GM23338 (cell line): ENCODE results near the gene DNAH17. TPM values are rescaled to one million over a fixed set of nuclear protein-coding genes. Genes with fewer than 3 reads are reported as not detected.

Experiments used
- ATAC-seq: fragments of 200-7000 bp; cut with Tn5 transposase; 3 replicates; pipeline ENCODE4 v1.9.1; 2020
- DNase-seq: peaks from one replicate; pipeline ENCODE4 v3.0.0-alpha.2; 2015; ENCODE audit warnings: low spot score
- H2AFZ ChIP-seq: fragments of 200-600 bp; sonication (generic); 2 replicates; pipeline ENCODE4 v1.8.0; 2016; ENCODE audit warnings: antibody characterized with exemption, mild to moderate bottlenecking, moderate library complexity
- H3F3A ChIP-seq: fragments of 200-600 bp; sonication (generic); replicated peaks from 2 replicates; pipeline ENCODE4 v1.8.0; 2017; ENCODE audit warnings: antibody characterized with exemption, mixed run types, low read depth
- H3K27ac ChIP-seq: fragments of 200-600 bp; sonication (generic); 2 replicates; pipeline ENCODE4 v1.6.1; 2016; ENCODE audit warnings: low read depth
- H3K27me3 ChIP-seq: fragments of 200-600 bp; sonication (generic); 2 replicates; pipeline ENCODE4 v1.8.0; 2016; ENCODE audit warnings: mild to moderate bottlenecking, mixed run types, moderate library complexity; ENCODE audit not compliant: insufficient read depth
- H3K36me3 ChIP-seq: fragments of 200-600 bp; sonication (generic); 2 replicates; pipeline ENCODE4 v1.8.0; 2016; ENCODE audit warnings: mild to moderate bottlenecking; ENCODE audit not compliant: insufficient read depth
- H3K4me1 ChIP-seq: fragments of 200-600 bp; sonication (generic); 2 replicates; pipeline ENCODE4 v1.8.0; 2016; ENCODE audit warnings: mild to moderate bottlenecking, moderate library complexity; ENCODE audit not compliant: insufficient read depth
- H3K4me2 ChIP-seq: fragments of 200-600 bp; sonication (generic); 2 replicates; pipeline ENCODE4 v1.7.1; 2017; ENCODE audit warnings: mixed run types
- H3K4me3 ChIP-seq: fragments of 200-600 bp; sonication (generic); 2 replicates; pipeline ENCODE4 v1.6.1; 2016; ENCODE audit warnings: mixed run types
- H3K79me2 ChIP-seq: fragments of 200-600 bp; sonication (generic); replicated peaks from 2 replicates; pipeline ENCODE4 v1.8.0; 2017; ENCODE audit warnings: mild to moderate bottlenecking; ENCODE audit not compliant: insufficient read depth
- H3K9me2 ChIP-seq: fragments of 200-600 bp; sonication (generic); 2 replicates; pipeline ENCODE4 v1.8.0; 2017; ENCODE audit not compliant: insufficient read depth
- H4K20me1 ChIP-seq: fragments of 200-600 bp; sonication (generic); replicated peaks from 2 replicates; pipeline ENCODE4 v1.8.0; 2017; ENCODE audit warnings: mild to moderate bottlenecking; ENCODE audit not compliant: insufficient read depth
- H3K27ac Mint-ChIP-seq: 2 replicates; pipeline ENCODE4 v1.8.0; 2020; ENCODE audit warnings: inconsistent platforms, mild to moderate bottlenecking, moderate library complexity, mixed read lengths
- H3K27me3 Mint-ChIP-seq: 3 replicates; pipeline ENCODE4 v1.8.0; 2022; ENCODE audit warnings: low read depth, mild to moderate bottlenecking, moderate library complexity, mixed read lengths, inconsistent platforms; ENCODE audit not compliant: insufficient read depth, poor library complexity
- H3K36me3 Mint-ChIP-seq: 3 replicates; pipeline ENCODE4 v1.8.0; 2021; ENCODE audit warnings: low read depth, mild to moderate bottlenecking, inconsistent platforms, moderate library complexity, mixed read lengths
- H3K4me1 Mint-ChIP-seq: 3 replicates; pipeline ENCODE4 v1.8.0; 2020; ENCODE audit warnings: mild to moderate bottlenecking, inconsistent platforms, mixed read lengths
- H3K4me3 Mint-ChIP-seq: 3 replicates; pipeline ENCODE4 v1.8.0; 2021; ENCODE audit warnings: moderate library complexity, mild to moderate bottlenecking, inconsistent platforms, mixed read lengths
- H3K9me3 Mint-ChIP-seq: 3 replicates; pipeline ENCODE4 v1.8.0; 2020; ENCODE audit warnings: moderate library complexity, mild to moderate bottlenecking, inconsistent platforms, mixed read lengths
- CREB1 ChIP-seq: fragments of 250-450 bp; sonication (Bioruptor Pico); IDR thresholded peaks from 2 replicates; pipeline ENCODE4 v1.5.0; 2020; ENCODE audit warnings: low read depth, mild to moderate bottlenecking, moderate library complexity
- EZH2 ChIP-seq: fragments of 200-600 bp; sonication (generic); IDR thresholded peaks from one replicate; pipeline ENCODE4 v1.8.0; 2017; ENCODE audit warnings: antibody characterized with exemption, mild to moderate bottlenecking, low read depth; ENCODE audit not compliant: unreplicated experiment
- EZH2phosphoT487 ChIP-seq: fragments of 200-600 bp; sonication (generic); IDR thresholded peaks from one replicate; pipeline ENCODE4 v1.8.1; 2018; ENCODE audit warnings: antibody characterized with exemption; ENCODE audit not compliant: unreplicated experiment
- JUNB ChIP-seq: IDR thresholded peaks from one replicate; pipeline ENCODE4 v1.6.1; 2016; ENCODE audit warnings: antibody characterized with exemption; ENCODE audit not compliant: unreplicated experiment
- NANOG ChIP-seq: IDR thresholded peaks from 2 replicates; pipeline ENCODE4 v1.6.1; 2016; ENCODE audit warnings: antibody characterized with exemption, borderline replicate concordance
- POLR2AphosphoS5 ChIP-seq: IDR thresholded peaks from 2 replicates; pipeline ENCODE4 v1.6.1; 2016; ENCODE audit warnings: antibody characterized with exemption, low read depth
- STAT1 ChIP-seq: IDR thresholded peaks from one replicate; pipeline ENCODE4 v1.6.1; 2016; ENCODE audit warnings: antibody characterized with exemption; ENCODE audit not compliant: unreplicated experiment
- ZNF114 ChIP-seq: fragments of 250-450 bp; sonication (Bioruptor Pico); IDR thresholded peaks from 2 replicates; pipeline ENCODE4 v1.5.0; 2020; ENCODE audit warnings: mild to moderate bottlenecking, moderate library complexity
- ZNF331 ChIP-seq: fragments of 250-450 bp; sonication (Bioruptor Pico); IDR thresholded peaks from 2 replicates; pipeline ENCODE4 v1.5.0; 2020; ENCODE audit warnings: low read depth, mild to moderate bottlenecking, moderate library complexity
- polyA plus RNA-seq: library from polyadenylated mRNA; unstranded; fragments of >200 nt; fragmentation: Nextera tagmentation; extraction: Ambion mirVana; gene quantifications from 2 replicates; pipeline ENCODE4 v1.2.1, GENCODE V29; 2016
- total RNA-seq: library from RNA; depleted of rRNA; stranded (reverse); fragments of >200 nt; shearing (Covaris generic); gene quantifications from 2 replicates; pipeline ENCODE4 v1.2.3, GENCODE V29; 2014
- TF ChIP-seq, protein P1 (sequence below), 2 experiments: fragments of 200-600 bp in 1 of 2; sonication (generic) in 1 of 2; conservative IDR thresholded peaks; 2 replicates each; pipeline versions ENCODE4 v1.5.1 to v1.6.1; 2016 to 2017; ENCODE audit warnings: antibody characterized with exemption in 2 of 2, low read depth in 2 of 2, mild to moderate bottlenecking in 2 of 2, moderate library complexity in 1 of 2
- TF ChIP-seq, protein P2 (sequence below): fragments of 250-450 bp; sonication (Bioruptor Pico); IDR thresholded peaks from 2 replicates; pipeline ENCODE4 v1.5.0; 2020; ENCODE audit warnings: mild to moderate bottlenecking, moderate library complexity
- TF ChIP-seq, protein P3 (sequence below): IDR thresholded peaks from 2 replicates; pipeline ENCODE4 v1.6.1; 2016; ENCODE audit warnings: antibody characterized with exemption
- TF ChIP-seq, protein P4 (sequence below): IDR thresholded peaks from one replicate; pipeline ENCODE4 v1.6.1; 2018; ENCODE audit warnings: antibody characterized with exemption; ENCODE audit not compliant: unreplicated experiment

DNAH17 gene
- total and polyA plus RNA-seq, 2 experiments from 2014 or later = 0.59 to 2.0 TPM

DNA sequence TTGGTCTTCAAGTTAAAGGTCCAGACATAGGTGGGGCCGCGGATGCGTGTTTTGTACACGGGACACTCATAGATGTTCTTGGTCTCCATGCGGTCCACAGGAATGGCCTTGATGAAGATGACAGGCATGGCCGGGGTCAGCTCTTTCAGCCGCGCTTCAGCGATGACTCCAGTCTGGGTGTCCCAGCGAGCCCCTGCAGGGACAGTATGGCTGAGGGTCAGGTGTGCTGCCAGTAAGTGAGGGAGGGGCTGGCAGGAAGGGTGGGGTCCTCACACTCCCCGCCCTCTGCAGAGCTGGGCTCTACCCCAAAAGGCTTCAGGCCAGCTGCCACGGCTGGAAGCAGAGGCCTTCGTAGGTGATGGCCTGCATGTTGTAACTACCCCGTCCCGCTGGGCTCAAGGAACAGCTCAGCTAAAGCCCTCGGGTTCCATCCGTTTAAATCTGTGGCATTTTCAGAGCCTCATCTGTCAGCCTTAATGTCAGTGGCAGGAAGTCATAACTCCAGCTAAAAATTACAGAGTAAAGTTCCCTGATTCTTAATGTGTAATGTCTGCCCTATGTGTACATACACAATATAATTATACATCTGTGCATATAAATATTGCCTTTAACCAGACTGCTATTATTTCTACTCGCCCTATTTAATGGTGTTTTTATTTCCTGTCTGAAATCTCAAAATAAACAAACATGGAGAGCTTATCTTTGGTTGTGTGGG lies 153.1 kb downstream of the DNAH17 start:
- Histone ChIP-seq H3K4me1 (peaks cover 12% of the 10 kb centered on the region; the same call in 1 of the 2 replicates), H3F3A (peaks cover 20% of the 10 kb centered on the region), H3K9me2 (no peaks in the 10 kb centered on the region), H3K27me3 (no peaks in the 10 kb centered on the region), H3K36me3 (peaks cover 19% of the 10 kb centered on the region), H4K20me1 (peaks cover 12% of the 10 kb centered on the region), H3K27ac (peak overlapping the region; percentile 29), H3K79me2 (0 out of 2 replicates have a peak, but pooled peaks cover 9% of the 10 kb centered on the region), H2AFZ (no peak overlapping the region), H3K4me2 (no peak overlapping the region), H3K4me3 (no peak overlapping the region)
- H3K27ac Mint-ChIP-seq = no peak overlapping the region
- H3K9me3 Mint-ChIP-seq = no peaks in the 10 kb centered on the region
- H3K27me3 Mint-ChIP-seq = peaks cover 15% of the 10 kb centered on the region
- ATAC-seq (no peak), DNase-seq (no peak)
- H3K4me1 Mint-ChIP-seq = peaks cover 29% of the 10 kb centered on the region
- no peak overlapping the region for H3K4me3 Mint-ChIP-seq
- H3K36me3 Mint-ChIP-seq = peaks cover 67% of the 10 kb centered on the region
- TF ChIP-seq, protein P1, sequence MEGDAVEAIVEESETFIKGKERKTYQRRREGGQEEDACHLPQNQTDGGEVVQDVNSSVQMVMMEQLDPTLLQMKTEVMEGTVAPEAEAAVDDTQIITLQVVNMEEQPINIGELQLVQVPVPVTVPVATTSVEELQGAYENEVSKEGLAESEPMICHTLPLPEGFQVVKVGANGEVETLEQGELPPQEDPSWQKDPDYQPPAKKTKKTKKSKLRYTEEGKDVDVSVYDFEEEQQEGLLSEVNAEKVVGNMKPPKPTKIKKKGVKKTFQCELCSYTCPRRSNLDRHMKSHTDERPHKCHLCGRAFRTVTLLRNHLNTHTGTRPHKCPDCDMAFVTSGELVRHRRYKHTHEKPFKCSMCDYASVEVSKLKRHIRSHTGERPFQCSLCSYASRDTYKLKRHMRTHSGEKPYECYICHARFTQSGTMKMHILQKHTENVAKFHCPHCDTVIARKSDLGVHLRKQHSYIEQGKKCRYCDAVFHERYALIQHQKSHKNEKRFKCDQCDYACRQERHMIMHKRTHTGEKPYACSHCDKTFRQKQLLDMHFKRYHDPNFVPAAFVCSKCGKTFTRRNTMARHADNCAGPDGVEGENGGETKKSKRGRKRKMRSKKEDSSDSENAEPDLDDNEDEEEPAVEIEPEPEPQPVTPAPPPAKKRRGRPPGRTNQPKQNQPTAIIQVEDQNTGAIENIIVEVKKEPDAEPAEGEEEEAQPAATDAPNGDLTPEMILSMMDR (conservative IDR thresholded peaks at IDR 0.05; ENCODE audit: low read depth in 2 of 2) = no peak
- TF ChIP-seq NANOG (no peak), EZH2 (no peak), ZNF114 (CRISPR knock-in tag) (no peak), STAT1 (no peak), POLR2AphosphoS5 (no peak), CREB1 (CRISPR knock-in tag) (no peak), ZNF331 (CRISPR knock-in tag) (no peak), EZH2phosphoT487 (no peak), JUNB (no peak)
- TF ChIP-seq, protein P2, sequence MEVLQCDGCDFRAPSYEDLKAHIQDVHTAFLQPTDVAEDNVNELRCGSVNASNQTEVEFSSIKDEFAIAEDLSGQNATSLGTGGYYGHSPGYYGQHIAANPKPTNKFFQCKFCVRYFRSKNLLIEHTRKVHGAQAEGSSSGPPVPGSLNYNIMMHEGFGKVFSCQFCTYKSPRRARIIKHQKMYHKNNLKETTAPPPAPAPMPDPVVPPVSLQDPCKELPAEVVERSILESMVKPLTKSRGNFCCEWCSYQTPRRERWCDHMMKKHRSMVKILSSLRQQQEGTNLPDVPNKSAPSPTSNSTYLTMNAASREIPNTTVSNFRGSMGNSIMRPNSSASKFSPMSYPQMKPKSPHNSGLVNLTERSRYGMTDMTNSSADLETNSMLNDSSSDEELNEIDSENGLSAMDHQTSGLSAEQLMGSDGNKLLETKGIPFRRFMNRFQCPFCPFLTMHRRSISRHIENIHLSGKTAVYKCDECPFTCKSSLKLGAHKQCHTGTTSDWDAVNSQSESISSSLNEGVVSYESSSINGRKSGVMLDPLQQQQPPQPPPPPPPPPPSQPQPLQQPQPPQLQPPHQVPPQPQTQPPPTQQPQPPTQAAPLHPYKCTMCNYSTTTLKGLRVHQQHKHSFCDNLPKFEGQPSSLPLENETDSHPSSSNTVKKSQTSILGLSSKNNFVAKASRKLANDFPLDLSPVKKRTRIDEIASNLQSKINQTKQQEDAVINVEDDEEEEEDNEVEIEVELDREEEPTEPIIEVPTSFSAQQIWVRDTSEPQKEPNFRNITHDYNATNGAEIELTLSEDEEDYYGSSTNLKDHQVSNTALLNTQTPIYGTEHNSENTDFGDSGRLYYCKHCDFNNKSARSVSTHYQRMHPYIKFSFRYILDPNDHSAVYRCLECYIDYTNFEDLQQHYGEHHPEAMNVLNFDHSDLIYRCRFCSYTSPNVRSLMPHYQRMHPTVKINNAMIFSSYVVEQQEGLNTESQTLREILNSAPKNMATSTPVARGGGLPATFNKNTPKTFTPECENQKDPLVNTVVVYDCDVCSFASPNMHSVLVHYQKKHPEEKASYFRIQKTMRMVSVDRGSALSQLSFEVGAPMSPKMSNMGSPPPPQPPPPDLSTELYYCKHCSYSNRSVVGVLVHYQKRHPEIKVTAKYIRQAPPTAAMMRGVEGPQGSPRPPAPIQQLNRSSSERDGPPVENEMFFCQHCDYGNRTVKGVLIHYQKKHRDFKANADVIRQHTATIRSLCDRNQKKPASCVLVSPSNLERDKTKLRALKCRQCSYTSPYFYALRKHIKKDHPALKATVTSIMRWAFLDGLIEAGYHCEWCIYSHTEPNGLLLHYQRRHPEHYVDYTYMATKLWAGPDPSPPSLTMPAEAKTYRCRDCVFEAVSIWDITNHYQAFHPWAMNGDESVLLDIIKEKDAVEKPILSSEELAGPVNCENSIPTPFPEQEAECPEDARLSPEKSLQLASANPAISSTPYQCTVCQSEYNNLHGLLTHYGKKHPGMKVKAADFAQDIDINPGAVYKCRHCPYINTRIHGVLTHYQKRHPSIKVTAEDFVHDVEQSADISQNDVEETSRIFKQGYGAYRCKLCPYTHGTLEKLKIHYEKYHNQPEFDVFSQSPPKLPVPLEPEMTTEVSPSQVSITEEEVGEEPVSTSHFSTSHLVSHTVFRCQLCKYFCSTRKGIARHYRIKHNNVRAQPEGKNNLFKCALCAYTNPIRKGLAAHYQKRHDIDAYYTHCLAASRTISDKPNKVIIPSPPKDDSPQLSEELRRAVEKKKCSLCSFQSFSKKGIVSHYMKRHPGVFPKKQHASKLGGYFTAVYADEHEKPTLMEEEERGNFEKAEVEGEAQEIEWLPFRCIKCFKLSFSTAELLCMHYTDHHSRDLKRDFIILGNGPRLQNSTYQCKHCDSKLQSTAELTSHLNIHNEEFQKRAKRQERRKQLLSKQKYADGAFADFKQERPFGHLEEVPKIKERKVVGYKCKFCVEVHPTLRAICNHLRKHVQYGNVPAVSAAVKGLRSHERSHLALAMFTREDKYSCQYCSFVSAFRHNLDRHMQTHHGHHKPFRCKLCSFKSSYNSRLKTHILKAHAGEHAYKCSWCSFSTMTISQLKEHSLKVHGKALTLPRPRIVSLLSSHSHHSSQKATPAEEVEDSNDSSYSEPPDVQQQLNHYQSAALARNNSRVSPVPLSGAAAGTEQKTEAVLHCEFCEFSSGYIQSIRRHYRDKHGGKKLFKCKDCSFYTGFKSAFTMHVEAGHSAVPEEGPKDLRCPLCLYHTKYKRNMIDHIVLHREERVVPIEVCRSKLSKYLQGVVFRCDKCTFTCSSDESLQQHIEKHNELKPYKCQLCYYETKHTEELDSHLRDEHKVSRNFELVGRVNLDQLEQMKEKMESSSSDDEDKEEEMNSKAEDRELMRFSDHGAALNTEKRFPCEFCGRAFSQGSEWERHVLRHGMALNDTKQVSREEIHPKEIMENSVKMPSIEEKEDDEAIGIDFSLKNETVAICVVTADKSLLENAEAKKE (CRISPR knock-in tag) = no peak
- TF ChIP-seq, protein P3, sequence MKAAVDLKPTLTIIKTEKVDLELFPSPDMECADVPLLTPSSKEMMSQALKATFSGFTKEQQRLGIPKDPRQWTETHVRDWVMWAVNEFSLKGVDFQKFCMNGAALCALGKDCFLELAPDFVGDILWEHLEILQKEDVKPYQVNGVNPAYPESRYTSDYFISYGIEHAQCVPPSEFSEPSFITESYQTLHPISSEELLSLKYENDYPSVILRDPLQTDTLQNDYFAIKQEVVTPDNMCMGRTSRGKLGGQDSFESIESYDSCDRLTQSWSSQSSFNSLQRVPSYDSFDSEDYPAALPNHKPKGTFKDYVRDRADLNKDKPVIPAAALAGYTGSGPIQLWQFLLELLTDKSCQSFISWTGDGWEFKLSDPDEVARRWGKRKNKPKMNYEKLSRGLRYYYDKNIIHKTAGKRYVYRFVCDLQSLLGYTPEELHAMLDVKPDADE = no peak
- TF ChIP-seq, protein P4, sequence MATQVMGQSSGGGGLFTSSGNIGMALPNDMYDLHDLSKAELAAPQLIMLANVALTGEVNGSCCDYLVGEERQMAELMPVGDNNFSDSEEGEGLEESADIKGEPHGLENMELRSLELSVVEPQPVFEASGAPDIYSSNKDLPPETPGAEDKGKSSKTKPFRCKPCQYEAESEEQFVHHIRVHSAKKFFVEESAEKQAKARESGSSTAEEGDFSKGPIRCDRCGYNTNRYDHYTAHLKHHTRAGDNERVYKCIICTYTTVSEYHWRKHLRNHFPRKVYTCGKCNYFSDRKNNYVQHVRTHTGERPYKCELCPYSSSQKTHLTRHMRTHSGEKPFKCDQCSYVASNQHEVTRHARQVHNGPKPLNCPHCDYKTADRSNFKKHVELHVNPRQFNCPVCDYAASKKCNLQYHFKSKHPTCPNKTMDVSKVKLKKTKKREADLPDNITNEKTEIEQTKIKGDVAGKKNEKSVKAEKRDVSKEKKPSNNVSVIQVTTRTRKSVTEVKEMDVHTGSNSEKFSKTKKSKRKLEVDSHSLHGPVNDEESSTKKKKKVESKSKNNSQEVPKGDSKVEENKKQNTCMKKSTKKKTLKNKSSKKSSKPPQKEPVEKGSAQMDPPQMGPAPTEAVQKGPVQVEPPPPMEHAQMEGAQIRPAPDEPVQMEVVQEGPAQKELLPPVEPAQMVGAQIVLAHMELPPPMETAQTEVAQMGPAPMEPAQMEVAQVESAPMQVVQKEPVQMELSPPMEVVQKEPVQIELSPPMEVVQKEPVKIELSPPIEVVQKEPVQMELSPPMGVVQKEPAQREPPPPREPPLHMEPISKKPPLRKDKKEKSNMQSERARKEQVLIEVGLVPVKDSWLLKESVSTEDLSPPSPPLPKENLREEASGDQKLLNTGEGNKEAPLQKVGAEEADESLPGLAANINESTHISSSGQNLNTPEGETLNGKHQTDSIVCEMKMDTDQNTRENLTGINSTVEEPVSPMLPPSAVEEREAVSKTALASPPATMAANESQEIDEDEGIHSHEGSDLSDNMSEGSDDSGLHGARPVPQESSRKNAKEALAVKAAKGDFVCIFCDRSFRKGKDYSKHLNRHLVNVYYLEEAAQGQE = no peak
